HEK293 (cell line): ENCODE measurements around the gene SGO1.
A peak's percentile ranks its signal among the peaks of the same experiment; 100 is the strongest.

ENCODE experiments used
- CTCF ChIA-PET: fragments of 350-600 bp; formaldehyde crosslinking; extraction: SDS; loops from one replicate; lab custom pipeline; 2021; ENCODE audit warnings: antibody characterized with exemption; lab: Yijun Ruan, JAX
- POLR2A ChIA-PET: fragments of 300-600 bp; formaldehyde crosslinking; extraction: SDS; loops from one replicate; lab custom pipeline; 2020; ENCODE audit warnings: antibody characterized with exemption, inconsistent platforms; lab: Yijun Ruan, JAX
- H3K27ac ChIP-seq: fragments of 200-500 bp; sonication (Bioruptor generic); 2 replicates; pipeline ENCODE4 v1.5.1; 2014; ENCODE audit warnings: low read depth, low read length, control low read depth, inconsistent platforms; ENCODE audit errors: extremely low read depth
- H3K36me3 ChIP-seq, 2 experiments: fragments of 200-500 bp in 1 of 2; sonication (Bioruptor generic) in 1 of 2; 1 replicate in 1 of 2; 2 replicates in 1 of 2; pipeline ENCODE4 v1.5.1; 2014 to 2017; ENCODE audit warnings: inconsistent platforms in 2 of 2, low read length in 2 of 2; ENCODE audit not compliant: control insufficient read depth in 2 of 2, insufficient read depth in 1 of 2
- H3K4me1 ChIP-seq: fragments of 200-500 bp; sonication (Bioruptor generic); 2 replicates; pipeline ENCODE4 v1.5.1; 2014; ENCODE audit warnings: mild to moderate bottlenecking, low read length, inconsistent platforms; ENCODE audit not compliant: control insufficient read depth, insufficient read depth
- H3K4me3 ChIP-seq: 2 replicates; pipeline ENCODE4 v1.5.1; 2011; ENCODE audit warnings: low read depth, mild to moderate bottlenecking, control low read depth, low read length, moderate library complexity
- H3K9me3 ChIP-seq: fragments of 200-500 bp; sonication (Bioruptor generic); 2 replicates; pipeline ENCODE4 v1.5.1; 2014; ENCODE audit warnings: low read depth, low read length, inconsistent platforms; ENCODE audit not compliant: control insufficient read depth, insufficient read depth
- GLI2 ChIP-seq: fragments of 450-650 bp; formaldehyde crosslinking; IDR thresholded peaks from 2 replicates; pipeline ENCODE4; 2017; ENCODE audit warnings: missing biosample characterization, missing genetic modification characterization, low read depth, borderline replicate concordance
- IKZF3 ChIP-seq: fragments of 450-650 bp; IDR thresholded peaks from 2 replicates; pipeline ENCODE4 v1.5.0; 2018; ENCODE audit warnings: missing biosample characterization, mild to moderate bottlenecking, missing genetic modification characterization, moderate library complexity
- OSR2 ChIP-seq: fragments of 450-650 bp; formaldehyde crosslinking; IDR thresholded peaks from 2 replicates; pipeline ENCODE4 v1.5.1; 2016; ENCODE audit warnings: missing biosample characterization, missing genetic modification characterization
- PRDM1 ChIP-seq: fragments of 450-650 bp; formaldehyde crosslinking; IDR thresholded peaks from 2 replicates; pipeline ENCODE4; 2016; ENCODE audit warnings: missing biosample characterization, missing genetic modification characterization
- ZBTB21 ChIP-seq: fragments of 450-650 bp; formaldehyde crosslinking; IDR thresholded peaks from 2 replicates; pipeline ENCODE4 v1.5.1; 2017; ENCODE audit warnings: missing biosample characterization, missing genetic modification characterization
- ZBTB48 ChIP-seq: fragments of 450-650 bp; formaldehyde crosslinking; IDR thresholded peaks from 2 replicates; pipeline ENCODE4 v1.5.1; 2016; ENCODE audit warnings: missing biosample characterization, missing genetic modification characterization
- ZBTB8A ChIP-seq: fragments of 450-650 bp; formaldehyde crosslinking; IDR thresholded peaks from 2 replicates; pipeline ENCODE4 v1.5.1; 2016; ENCODE audit warnings: missing biosample characterization, missing genetic modification characterization
- ZFHX2 ChIP-seq: fragments of 450-650 bp; formaldehyde crosslinking; conservative IDR thresholded peaks from 2 replicates; pipeline ENCODE4 v1.5.1; 2016; ENCODE audit warnings: missing biosample characterization, missing genetic modification characterization
- ZNF132 ChIP-seq: fragments of 450-650 bp; formaldehyde crosslinking; IDR thresholded peaks from 2 replicates; pipeline ENCODE4 v1.5.1; 2017; ENCODE audit warnings: missing biosample characterization, missing genetic modification characterization, borderline replicate concordance
- ZNF146 ChIP-seq: fragments of 450-650 bp; formaldehyde crosslinking; IDR thresholded peaks from 2 replicates; pipeline ENCODE4 v1.5.1; 2016; ENCODE audit warnings: missing biosample characterization, missing genetic modification characterization
- ZNF2 ChIP-seq: fragments of 450-650 bp; formaldehyde crosslinking; IDR thresholded peaks from 2 replicates; pipeline ENCODE4 v1.5.1; 2016; ENCODE audit warnings: missing biosample characterization, missing genetic modification characterization
- ZNF239 ChIP-seq: fragments of 450-650 bp; formaldehyde crosslinking; IDR thresholded peaks from 2 replicates; pipeline ENCODE4 v1.5.1; 2016; ENCODE audit warnings: missing biosample characterization, missing genetic modification characterization
- ZNF324 ChIP-seq: fragments of 450-650 bp; formaldehyde crosslinking; IDR thresholded peaks from 2 replicates; pipeline ENCODE4 v1.5.1; 2016; ENCODE audit warnings: missing biosample characterization, missing genetic modification characterization
- ZNF37A ChIP-seq: fragments of 450-650 bp; IDR thresholded peaks from 2 replicates; pipeline ENCODE4 v1.5.1; 2018; ENCODE audit warnings: missing biosample characterization, missing genetic modification characterization
- ZNF48 ChIP-seq: fragments of 450-650 bp; formaldehyde crosslinking; IDR thresholded peaks from 2 replicates; pipeline ENCODE4 v1.5.1; 2016; ENCODE audit warnings: missing biosample characterization, missing genetic modification characterization
- ZNF548 ChIP-seq: fragments of 450-650 bp; formaldehyde crosslinking; IDR thresholded peaks from 2 replicates; pipeline ENCODE4 v1.5.1; 2016; ENCODE audit warnings: missing biosample characterization, missing genetic modification characterization
- ZNF555 ChIP-seq: fragments of 450-650 bp; formaldehyde crosslinking; conservative IDR thresholded peaks from 2 replicates; pipeline ENCODE4 v1.5.1; 2017; ENCODE audit warnings: missing biosample characterization, mild to moderate bottlenecking, missing genetic modification characterization, inconsistent platforms
- ZNF621 ChIP-seq: fragments of 450-650 bp; formaldehyde crosslinking; IDR thresholded peaks from 2 replicates; pipeline ENCODE4 v1.5.1; 2017; ENCODE audit warnings: missing biosample characterization, missing genetic modification characterization
- ZNF629 ChIP-seq: fragments of 450-650 bp; formaldehyde crosslinking; IDR thresholded peaks from 2 replicates; pipeline ENCODE4 v1.5.1; 2017; ENCODE audit warnings: missing biosample characterization, missing genetic modification characterization
- ZNF76 ChIP-seq: fragments of 450-650 bp; formaldehyde crosslinking; IDR thresholded peaks from 2 replicates; pipeline ENCODE4; 2016; ENCODE audit warnings: low read depth, missing biosample characterization, missing genetic modification characterization, borderline replicate concordance
- ZNF777 ChIP-seq: fragments of 450-650 bp; formaldehyde crosslinking; IDR thresholded peaks from 2 replicates; pipeline ENCODE4 v1.5.1; 2017; ENCODE audit warnings: missing biosample characterization, missing genetic modification characterization, borderline replicate concordance
- TF ChIP-seq, protein P1 (sequence below): fragments of 450-650 bp; formaldehyde crosslinking; IDR thresholded peaks from 2 replicates; pipeline ENCODE4 v1.5.1; 2016; ENCODE audit warnings: missing biosample characterization, missing genetic modification characterization
- TF ChIP-seq, protein P2 (sequence below): fragments of 450-650 bp; formaldehyde crosslinking; IDR thresholded peaks from 2 replicates; pipeline ENCODE4 v1.5.1; 2016; ENCODE audit warnings: missing biosample characterization, missing genetic modification characterization
- TF ChIP-seq, protein P3 (sequence below): fragments of 450-650 bp; IDR thresholded peaks from 2 replicates; pipeline ENCODE4 v1.5.1; 2018; ENCODE audit warnings: missing biosample characterization, missing genetic modification characterization
- TF ChIP-seq, protein P4 (sequence below): fragments of 450-650 bp; formaldehyde crosslinking; IDR thresholded peaks from 2 replicates; pipeline ENCODE4 v1.5.1; 2016; ENCODE audit warnings: missing biosample characterization, missing genetic modification characterization
- TF ChIP-seq, protein P5 (sequence below): fragments of 450-650 bp; formaldehyde crosslinking; IDR thresholded peaks from 2 replicates; pipeline ENCODE4 v1.5.1; 2016; ENCODE audit warnings: missing biosample characterization, missing genetic modification characterization
- TF ChIP-seq, protein P6 (sequence below): fragments of 450-650 bp; formaldehyde crosslinking; IDR thresholded peaks from 2 replicates; pipeline ENCODE4 v1.5.1; 2016; ENCODE audit warnings: missing biosample characterization, missing genetic modification characterization

Gene SGO1

DNA sequence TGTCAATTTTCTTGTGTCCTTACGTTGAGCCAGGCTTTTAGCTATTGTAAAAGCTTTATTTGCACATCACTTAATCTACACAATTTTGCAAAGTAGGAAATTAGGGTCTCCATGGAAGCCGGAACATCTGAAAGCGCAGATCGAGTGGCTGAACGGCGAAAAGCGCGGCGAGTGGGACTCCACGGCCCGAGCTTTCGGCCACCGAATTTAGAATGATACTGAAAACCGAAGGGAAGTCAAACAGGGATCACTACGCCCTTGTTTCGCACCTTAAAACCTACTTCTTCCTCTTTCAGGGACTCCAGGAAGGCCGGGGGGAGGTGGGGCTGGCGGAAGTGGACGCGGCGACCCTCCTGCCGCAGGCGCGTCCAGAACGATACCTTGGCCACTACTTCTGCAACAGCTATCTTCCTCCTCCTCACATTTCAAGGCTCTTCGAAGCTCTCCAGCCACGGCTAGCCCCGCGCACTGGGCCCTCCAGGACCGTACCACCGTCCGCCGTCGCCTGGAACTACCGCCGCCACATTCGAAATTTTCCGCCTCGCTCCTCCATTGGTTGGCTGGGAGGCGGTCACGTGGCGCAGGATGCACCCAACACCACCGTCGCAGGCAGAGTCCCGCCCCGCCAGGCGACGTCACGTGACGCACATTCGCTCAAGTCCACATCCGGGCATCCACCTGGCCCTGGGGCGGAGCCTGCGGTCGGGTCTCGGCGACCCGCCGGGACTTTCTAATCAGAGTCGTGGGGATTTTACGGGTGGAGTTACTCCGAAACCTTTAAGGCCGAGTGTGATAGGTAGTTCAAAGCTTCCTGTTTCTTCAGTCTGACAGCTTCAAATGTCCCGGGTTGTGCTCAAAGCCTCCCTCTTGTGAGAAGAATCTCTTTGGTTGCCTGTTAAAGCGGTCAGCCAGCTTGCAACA lies at the start of gene SGO1:
Gene SGO1 (minus strand): TSS at position 528 of the 921 bp plus-strand sequence. CDS start 2,179 bp downstream, outside the sequence.
- ChIA-PET CTCF (interaction anchor here (0.6 to 1.4 kb wide), 2 partner anchors 11 to 89 kb away, joined by 3 to 5 read pairs; no protein-coding TSS in a partner anchor), POLR2A (interaction anchor here (0.6 to 0.9 kb wide), 4 partner anchors 17 to 211 kb away, joined by 3 read pairs; no protein-coding TSS in a partner anchor)
- Histone ChIP-seq H3K27ac (peak within 1 kb of the TSS; percentile 68), H3K9me3 (no peaks in the 10 kb centered on the region), H3K36me3 (peaks cover 18 to 26% of the 10 kb centered on the region in 2 experiments), H3K4me1 (peaks cover 3% of the 10 kb centered on the region), H3K4me3 (peak within 1 kb of the TSS; percentile 90)
- 0 out of 2 replicates have a peak, but pooled peaks have one; percentile 37 for TF ChIP-seq ZNF146 (tag by site-specific recombination)
- TF ChIP-seq ZNF548 (tag by site-specific recombination) = no peak
- no peak for TF ChIP-seq ZBTB8A (tag by site-specific recombination)
- TF ChIP-seq ZFHX2 (tag by site-specific recombination) = no peak
- TF ChIP-seq, protein P1, sequence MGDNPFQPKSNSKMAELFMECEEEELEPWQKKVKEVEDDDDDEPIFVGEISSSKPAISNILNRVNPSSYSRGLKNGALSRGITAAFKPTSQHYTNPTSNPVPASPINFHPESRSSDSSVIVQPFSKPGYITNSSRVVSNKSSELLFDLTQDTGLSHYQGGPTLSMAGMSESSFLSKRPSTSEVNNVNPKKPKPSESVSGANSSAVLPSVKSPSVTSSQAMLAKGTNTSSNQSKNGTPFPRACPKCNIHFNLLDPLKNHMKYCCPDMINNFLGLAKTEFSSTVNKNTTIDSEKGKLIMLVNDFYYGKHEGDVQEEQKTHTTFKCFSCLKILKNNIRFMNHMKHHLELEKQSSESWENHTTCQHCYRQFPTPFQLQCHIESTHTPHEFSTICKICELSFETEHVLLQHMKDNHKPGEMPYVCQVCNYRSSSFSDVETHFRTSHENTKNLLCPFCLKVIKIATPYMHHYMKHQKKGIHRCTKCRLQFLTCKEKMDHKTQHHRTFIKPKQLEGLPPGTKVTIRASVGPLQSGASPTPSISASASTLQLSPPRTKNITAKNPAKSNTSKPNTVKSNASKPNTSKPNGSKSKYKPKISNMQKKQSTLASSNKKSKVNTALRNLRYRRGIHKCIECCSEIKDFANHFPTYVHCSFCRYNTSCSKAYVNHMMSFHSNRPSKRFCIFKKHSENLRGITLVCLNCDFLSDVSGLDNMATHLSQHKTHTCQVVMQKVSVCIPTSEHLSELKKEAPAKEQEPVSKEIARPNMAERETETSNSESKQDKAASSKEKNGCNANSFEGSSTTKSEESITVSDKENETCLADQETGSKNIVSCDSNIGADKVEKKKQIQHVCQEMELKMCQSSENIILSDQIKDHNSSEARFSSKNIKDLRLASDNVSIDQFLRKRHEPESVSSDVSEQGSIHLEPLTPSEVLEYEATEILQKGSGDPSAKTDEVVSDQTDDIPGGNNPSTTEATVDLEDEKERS (tag by site-specific recombination) = no peak
- no peak for TF ChIP-seq ZNF2 (tag by site-specific recombination)
- no peak for TF ChIP-seq ZNF555
- TF ChIP-seq ZNF132 (tag by site-specific recombination) = no peak
- TF ChIP-seq, protein P2, sequence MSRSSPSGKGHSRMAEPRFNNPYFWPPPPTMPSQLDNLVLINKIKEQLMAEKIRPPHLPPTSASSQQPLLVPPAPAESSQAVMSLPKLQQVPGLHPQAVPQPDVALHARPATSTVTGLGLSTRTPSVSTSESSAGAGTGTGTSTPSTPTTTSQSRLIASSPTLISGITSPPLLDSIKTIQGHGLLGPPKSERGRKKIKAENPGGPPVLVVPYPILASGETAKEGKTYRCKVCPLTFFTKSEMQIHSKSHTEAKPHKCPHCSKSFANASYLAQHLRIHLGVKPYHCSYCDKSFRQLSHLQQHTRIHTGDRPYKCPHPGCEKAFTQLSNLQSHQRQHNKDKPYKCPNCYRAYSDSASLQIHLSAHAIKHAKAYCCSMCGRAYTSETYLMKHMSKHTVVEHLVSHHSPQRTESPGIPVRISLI (tag by site-specific recombination) = no peak
- TF ChIP-seq, protein P3, sequence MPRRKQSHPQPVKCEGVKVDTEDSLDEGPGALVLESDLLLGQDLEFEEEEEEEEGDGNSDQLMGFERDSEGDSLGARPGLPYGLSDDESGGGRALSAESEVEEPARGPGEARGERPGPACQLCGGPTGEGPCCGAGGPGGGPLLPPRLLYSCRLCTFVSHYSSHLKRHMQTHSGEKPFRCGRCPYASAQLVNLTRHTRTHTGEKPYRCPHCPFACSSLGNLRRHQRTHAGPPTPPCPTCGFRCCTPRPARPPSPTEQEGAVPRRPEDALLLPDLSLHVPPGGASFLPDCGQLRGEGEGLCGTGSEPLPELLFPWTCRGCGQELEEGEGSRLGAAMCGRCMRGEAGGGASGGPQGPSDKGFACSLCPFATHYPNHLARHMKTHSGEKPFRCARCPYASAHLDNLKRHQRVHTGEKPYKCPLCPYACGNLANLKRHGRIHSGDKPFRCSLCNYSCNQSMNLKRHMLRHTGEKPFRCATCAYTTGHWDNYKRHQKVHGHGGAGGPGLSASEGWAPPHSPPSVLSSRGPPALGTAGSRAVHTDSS (tag by site-specific recombination) = no peak
- TF ChIP-seq ZNF239 (tag by site-specific recombination) = no peak
- TF ChIP-seq IKZF3 (tag by site-specific recombination) = no peak
- peak; percentile 29; the same call in 1 of the 2 replicates for TF ChIP-seq ZBTB48 (tag by site-specific recombination)
- peak; percentile 74 for TF ChIP-seq ZBTB21 (tag by site-specific recombination)
- no peak for TF ChIP-seq GLI2 (tag by site-specific recombination)
- peak; percentile 61; the same call in 1 of the 2 replicates for TF ChIP-seq ZNF76
- no peak for TF ChIP-seq ZNF621 (tag by site-specific recombination)
- peak; percentile 40; the same call in 1 of the 2 replicates for TF ChIP-seq ZNF777 (tag by site-specific recombination)
- TF ChIP-seq OSR2 = no peak
- TF ChIP-seq ZNF324 = peak; percentile 82; the same call in 1 of the 2 replicates
- TF ChIP-seq ZNF37A = no peak
- peak; percentile 89 for TF ChIP-seq ZNF629 (tag by site-specific recombination)
- TF ChIP-seq, protein P4, sequence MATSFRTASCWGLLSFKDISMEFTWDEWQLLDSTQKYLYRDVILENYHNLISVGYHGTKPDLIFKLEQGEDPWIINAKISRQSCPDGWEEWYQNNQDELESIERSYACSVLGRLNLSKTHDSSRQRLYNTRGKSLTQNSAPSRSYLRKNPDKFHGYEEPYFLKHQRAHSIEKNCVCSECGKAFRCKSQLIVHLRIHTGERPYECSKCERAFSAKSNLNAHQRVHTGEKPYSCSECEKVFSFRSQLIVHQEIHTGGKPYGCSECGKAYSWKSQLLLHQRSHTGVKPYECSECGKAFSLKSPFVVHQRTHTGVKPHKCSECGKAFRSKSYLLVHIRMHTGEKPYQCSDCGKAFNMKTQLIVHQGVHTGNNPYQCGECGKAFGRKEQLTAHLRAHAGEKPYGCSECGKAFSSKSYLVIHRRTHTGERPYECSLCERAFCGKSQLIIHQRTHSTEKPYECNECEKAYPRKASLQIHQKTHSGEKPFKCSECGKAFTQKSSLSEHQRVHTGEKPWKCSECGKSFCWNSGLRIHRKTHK = no peak
- TF ChIP-seq, protein P5, sequence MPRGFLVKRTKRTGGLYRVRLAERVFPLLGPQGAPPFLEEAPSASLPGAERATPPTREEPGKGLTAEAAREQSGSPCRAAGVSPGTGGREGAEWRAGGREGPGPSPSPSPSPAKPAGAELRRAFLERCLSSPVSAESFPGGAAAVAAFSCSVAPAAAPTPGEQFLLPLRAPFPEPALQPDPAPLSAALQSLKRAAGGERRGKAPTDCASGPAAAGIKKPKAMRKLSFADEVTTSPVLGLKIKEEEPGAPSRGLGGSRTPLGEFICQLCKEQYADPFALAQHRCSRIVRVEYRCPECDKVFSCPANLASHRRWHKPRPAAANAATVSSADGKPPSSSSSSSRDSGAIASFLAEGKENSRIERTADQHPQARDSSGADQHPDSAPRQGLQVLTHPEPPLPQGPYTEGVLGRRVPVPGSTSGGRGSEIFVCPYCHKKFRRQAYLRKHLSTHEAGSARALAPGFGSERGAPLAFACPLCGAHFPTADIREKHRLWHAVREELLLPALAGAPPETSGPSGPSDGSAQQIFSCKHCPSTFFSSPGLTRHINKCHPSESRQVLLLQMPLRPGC = peak; percentile 65; the same call in 1 of the 2 replicates
- TF ChIP-seq, protein P6, sequence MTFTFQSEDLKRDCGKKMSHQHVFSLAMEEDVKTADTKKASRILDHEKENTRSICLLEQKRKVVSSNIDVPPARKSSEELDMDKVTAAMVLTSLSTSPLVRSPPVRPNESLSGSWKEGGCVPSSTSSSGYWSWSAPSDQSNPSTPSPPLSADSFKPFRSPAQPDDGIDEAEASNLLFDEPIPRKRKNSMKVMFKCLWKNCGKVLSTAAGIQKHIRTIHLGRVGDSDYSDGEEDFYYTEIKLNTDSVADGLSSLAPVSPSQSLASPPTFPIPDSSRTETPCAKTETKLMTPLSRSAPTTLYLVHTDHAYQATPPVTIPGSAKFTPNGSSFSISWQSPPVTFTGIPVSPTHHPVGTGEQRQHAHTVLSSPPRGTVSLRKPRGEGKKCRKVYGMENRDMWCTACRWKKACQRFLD (tag by site-specific recombination) = no peak
- TF ChIP-seq ZNF48 (tag by site-specific recombination) = no peak
- no peak for TF ChIP-seq PRDM1 (tag by site-specific recombination)
